NCI-H1105 treated with DMSO at 0.1 percent for 48 hours (cell line): Measurements from ENCODE around the gene AGFG2.
A peak's percentile ranks its signal among the peaks of the same experiment; 100 is the strongest.
"Not testable (repeated sequence)": the region's sequence is repeated elsewhere in the genome, so short reads cannot be mapped to it uniquely, and the experiment has no call there.

ENCODE experiments used
- DNase-seq: peaks from one replicate; lab custom pipeline; 2025; lab: John Stamatoyannopoulos, UW

The AGFG2 gene

GRCh38 chr7:100538654-100539435 is at the start of gene AGFG2:
Gene AGFG2 (plus strand): TSS chr7:100539203. CDS start chr7:100539347, 144 bp downstream.
- DNase-seq = peak; percentile 99

GRCh38 chr7:100489824-100490223 is 49.2 kb upstream of the AGFG2 start:
- DNase-seq = peak; percentile 98

- no peak for DNase-seq
Observed at GRCh38 chr7:100490483-100491191, 48.4 kb upstream of the AGFG2 start.

GRCh38 chr7:100491192-100491578 is 47.8 kb upstream of the AGFG2 start:
- no peak for DNase-seq

- no peak for DNase-seq
Observed at GRCh38 chr7:100492738-100493475, 46.1 kb upstream of the AGFG2 start.

- peak; percentile 47 for DNase-seq
Observed at GRCh38 chr7:100493476-100494264, 45.3 kb upstream of the AGFG2 start.

GRCh38 chr7:100496509-100496908 is 42.5 kb upstream of the AGFG2 start:
- no peak for DNase-seq

- DNase-seq = not testable (repeated sequence)
Observed at GRCh38 chr7:100500743-100501142, 38.3 kb upstream of the AGFG2 start.

GRCh38 chr7:100504031-100504430 is 35.0 kb upstream of the AGFG2 start:
- DNase-seq = not testable (repeated sequence)

GRCh38 chr7:100504887-100505611 is 34.0 kb upstream of the AGFG2 start:
- DNase-seq = no peak

- no peak for DNase-seq
Observed at GRCh38 chr7:100506356-100506923, 32.6 kb upstream of the AGFG2 start.

- peak; percentile 67 for DNase-seq
Observed at GRCh38 chr7:100509231-100509630, 29.8 kb upstream of the AGFG2 start.

GRCh38 chr7:100510437-100511239 is 28.4 kb upstream of the AGFG2 start:
- DNase-seq = no peak

GRCh38 chr7:100513212-100513810 is 25.7 kb upstream of the AGFG2 start:
- DNase-seq = no peak

- DNase-seq = no peak
Observed at GRCh38 chr7:100515072-100515532, 23.9 kb upstream of the AGFG2 start.

- DNase-seq = no peak
Observed at GRCh38 chr7:100516135-100516812, 22.7 kb upstream of the AGFG2 start.

- DNase-seq = no peak
Observed at GRCh38 chr7:100517305-100517704, 21.7 kb upstream of the AGFG2 start.

GRCh38 chr7:100519580-100519979 is 19.4 kb upstream of the AGFG2 start:
- DNase-seq = no peak

- no peak for DNase-seq
Observed at GRCh38 chr7:100520138-100520537, 18.9 kb upstream of the AGFG2 start.
